ENCODE results near the gene MYT1. TPM values are rescaled to one million over a fixed set of nuclear protein-coding genes. Genes with fewer than 3 reads are reported as not detected.

MYT1 gene
- polyA plus RNA-seq, 3 donors = not detected

DNA sequence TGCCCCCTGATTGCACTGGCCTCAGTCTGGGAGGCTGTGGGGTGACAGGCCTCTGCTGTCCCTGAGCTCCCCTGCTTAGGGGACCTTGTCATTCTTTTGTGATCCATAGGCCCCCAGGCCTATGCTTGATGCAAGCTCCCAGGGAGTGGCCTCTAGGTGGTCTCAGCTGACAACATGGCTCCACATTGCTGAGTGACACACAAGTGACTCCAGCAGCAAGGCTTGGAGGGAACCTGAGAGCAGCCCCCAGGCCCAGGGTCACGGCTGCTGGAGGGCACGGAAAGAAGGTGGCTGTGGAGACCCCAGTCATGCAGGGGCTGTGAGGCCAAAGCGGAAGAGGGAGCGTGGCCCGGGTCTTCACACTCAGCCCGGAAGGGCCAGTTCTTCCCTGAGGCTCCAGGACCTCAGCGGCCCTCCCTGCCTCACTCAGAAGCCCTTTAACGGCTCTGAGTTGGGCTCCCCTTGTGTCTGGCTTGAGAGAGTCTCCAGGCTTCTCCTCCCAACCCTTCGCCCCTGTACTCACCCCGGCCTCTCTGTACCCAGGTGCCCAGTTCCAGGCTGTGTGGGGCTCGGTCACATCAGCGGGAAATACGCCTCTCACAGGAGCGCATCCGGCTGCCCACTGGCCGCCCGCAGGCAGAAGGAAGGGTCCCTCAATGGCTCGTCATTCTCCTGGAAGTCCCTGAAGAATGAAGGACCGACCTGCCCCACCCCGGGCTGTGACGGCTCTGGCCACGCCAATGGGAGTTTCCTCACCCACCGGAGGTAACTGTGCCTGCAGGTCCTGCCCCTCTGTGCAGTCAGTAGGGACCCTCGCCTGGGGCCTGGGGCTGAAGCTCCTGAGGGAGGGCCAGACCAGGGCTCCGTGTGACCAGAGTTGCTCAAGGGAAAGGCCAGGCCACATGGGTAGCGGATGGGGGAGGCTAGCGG lies 67.6 kb downstream of the MYT1 start:
- Mint-ChIP-seq H3K4me1 (peaks cover 5% of the 10 kb centered on the region), H3K27ac (no peak overlapping the region), H3K4me3 (no peak overlapping the region), H3K36me3 (no peaks in the 10 kb centered on the region), H3K27me3 (ENCODE audit: low read depth in 3 of 3) (peaks cover 0 to 3% (median 0%) of the 10 kb centered on the region in 3 donors), H3K9me3 (peaks cover 0 to 6% (median 2%) of the 10 kb centered on the region in 7 donors)
- Histone ChIP-seq H3K4me3 (replicated peaks in 1 of 3; ENCODE audit: low read depth in 2 of 3, low read length in 3 of 3) (no peak overlapping the region), H2AFZ (ENCODE audit: insufficient read depth, low read depth, low read length, poor library complexity, severe bottlenecking) (no peak overlapping the region), H3K27ac (ENCODE audit: low read depth in 1 of 2, low read length in 2 of 2) (no peak overlapping the region), H3K9me3 (replicated peaks in 1 of 2; ENCODE audit: control insufficient read depth in 1 of 2, insufficient read depth in 1 of 2, low read length in 2 of 2) (no peaks in the 10 kb centered on the region), H3K36me3 (replicated peaks in 1 of 2; ENCODE audit: control insufficient read depth in 1 of 2, insufficient read depth in 2 of 2, low read length in 2 of 2) (no peaks in the 10 kb centered on the region), H3K4me2 (replicated peaks; ENCODE audit: extremely low read depth, low read length, poor library complexity, severe bottlenecking) (no peak overlapping the region), H3K79me2 (ENCODE audit: insufficient read depth, low read length) (no peaks in the 10 kb centered on the region), H4K20me1 (ENCODE audit: insufficient read depth, low read length) (no peaks in the 10 kb centered on the region), H3K9ac (ENCODE audit: insufficient read depth, low read length, poor library complexity, severe bottlenecking) (no peak overlapping the region), H3K27me3 (ENCODE audit: control insufficient read depth in 2 of 2, insufficient read depth in 2 of 2, low read length in 2 of 2) (no peaks in the 10 kb centered on the region), H3K4me1 (ENCODE audit: control insufficient read depth in 1 of 2, insufficient read depth in 2 of 2, low read length in 2 of 2) (no peaks in the 10 kb centered on the region)
- intact Hi-C loops (cut with micrococcal nuclease) = no loop called here
- 97% methylated on average over 24 of the region's 27 CpGs for WGBS (ENCODE audit: insufficient coverage)
- DNase-seq = no peak
- TF ChIP-seq, protein P1, sequence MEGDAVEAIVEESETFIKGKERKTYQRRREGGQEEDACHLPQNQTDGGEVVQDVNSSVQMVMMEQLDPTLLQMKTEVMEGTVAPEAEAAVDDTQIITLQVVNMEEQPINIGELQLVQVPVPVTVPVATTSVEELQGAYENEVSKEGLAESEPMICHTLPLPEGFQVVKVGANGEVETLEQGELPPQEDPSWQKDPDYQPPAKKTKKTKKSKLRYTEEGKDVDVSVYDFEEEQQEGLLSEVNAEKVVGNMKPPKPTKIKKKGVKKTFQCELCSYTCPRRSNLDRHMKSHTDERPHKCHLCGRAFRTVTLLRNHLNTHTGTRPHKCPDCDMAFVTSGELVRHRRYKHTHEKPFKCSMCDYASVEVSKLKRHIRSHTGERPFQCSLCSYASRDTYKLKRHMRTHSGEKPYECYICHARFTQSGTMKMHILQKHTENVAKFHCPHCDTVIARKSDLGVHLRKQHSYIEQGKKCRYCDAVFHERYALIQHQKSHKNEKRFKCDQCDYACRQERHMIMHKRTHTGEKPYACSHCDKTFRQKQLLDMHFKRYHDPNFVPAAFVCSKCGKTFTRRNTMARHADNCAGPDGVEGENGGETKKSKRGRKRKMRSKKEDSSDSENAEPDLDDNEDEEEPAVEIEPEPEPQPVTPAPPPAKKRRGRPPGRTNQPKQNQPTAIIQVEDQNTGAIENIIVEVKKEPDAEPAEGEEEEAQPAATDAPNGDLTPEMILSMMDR (IDR thresholded peaks at IDR 0.05) = no peak

DNA sequence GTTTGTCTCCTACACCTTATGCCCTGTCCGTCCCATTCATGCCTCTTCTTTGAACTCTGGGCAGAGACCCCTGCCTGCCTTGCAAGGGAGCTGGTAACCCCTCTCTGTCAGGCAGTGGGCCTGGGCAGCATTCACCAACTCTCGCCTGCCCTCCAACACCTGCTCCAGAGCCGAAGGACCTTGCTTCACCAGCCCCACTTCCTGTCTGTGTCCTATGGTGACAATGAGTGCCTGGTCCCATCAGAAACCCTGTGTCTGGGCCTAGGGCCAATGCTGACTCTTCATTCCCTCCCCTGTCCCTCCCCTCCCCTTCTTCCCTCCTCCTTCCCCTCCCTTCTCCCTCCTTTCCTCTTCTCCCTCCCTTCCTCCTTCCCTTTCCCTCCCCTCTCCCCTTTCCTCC lies 68.5 kb downstream of the MYT1 start:
- no peak for DNase-seq
- Mint-ChIP-seq H3K9me3 (peaks cover 0 to 6% (median 2%) of the 10 kb centered on the region in 7 donors), H3K4me3 (no peak overlapping the region), H3K4me1 (peaks cover 5% of the 10 kb centered on the region), H3K36me3 (no peaks in the 10 kb centered on the region), H3K27ac (no peak overlapping the region), H3K27me3 (ENCODE audit: low read depth in 3 of 3) (peaks cover 0 to 2% (median 0%) of the 10 kb centered on the region in 3 donors)
- TF ChIP-seq, protein P1 (IDR thresholded peaks at IDR 0.05) = no peak
- no peaks in the 10 kb centered on the region for H3K27me3 ChIP-seq (ENCODE audit: control insufficient read depth in 2 of 2, insufficient read depth in 2 of 2, low read length in 2 of 2)
- H3K4me2 ChIP-seq (replicated peaks; ENCODE audit: extremely low read depth, low read length, poor library complexity, severe bottlenecking) = no peak overlapping the region
- H3K9ac ChIP-seq (ENCODE audit: insufficient read depth, low read length, poor library complexity, severe bottlenecking) = no peak overlapping the region
- no peak overlapping the region for H3K27ac ChIP-seq (ENCODE audit: low read depth in 1 of 2, low read length in 2 of 2)
- 89% methylated on average over 1 of the region's 3 CpGs for WGBS (ENCODE audit: insufficient coverage)
- no peaks in the 10 kb centered on the region for H3K4me1 ChIP-seq (ENCODE audit: control insufficient read depth in 1 of 2, insufficient read depth in 2 of 2, low read length in 2 of 2)
- no peaks in the 10 kb centered on the region for H3K36me3 ChIP-seq (replicated peaks in 1 of 2; ENCODE audit: control insufficient read depth in 1 of 2, insufficient read depth in 2 of 2, low read length in 2 of 2)
- no peaks in the 10 kb centered on the region for H3K9me3 ChIP-seq (replicated peaks in 1 of 2; ENCODE audit: control insufficient read depth in 1 of 2, insufficient read depth in 1 of 2, low read length in 2 of 2)
- intact Hi-C loops (cut with micrococcal nuclease) = no loop called here
- H4K20me1 ChIP-seq (ENCODE audit: insufficient read depth, low read length) = no peaks in the 10 kb centered on the region
- no peak overlapping the region for H2AFZ ChIP-seq (ENCODE audit: insufficient read depth, low read depth, low read length, poor library complexity, severe bottlenecking)
- no peak overlapping the region for H3K4me3 ChIP-seq (replicated peaks in 1 of 3; ENCODE audit: low read depth in 2 of 3, low read length in 3 of 3)
- no peaks in the 10 kb centered on the region for H3K79me2 ChIP-seq (ENCODE audit: insufficient read depth, low read length)

Data from CD14-positive monocyte (primary cell).